ENCODE data around the gene PLB1. TPM values are rescaled to one million over a fixed set of nuclear protein-coding genes. Genes with fewer than 3 reads are reported as not detected.

The PLB1 gene
- total and polyA plus RNA-seq, 2 experiments from 2014 or later = 19.2 to 19.7 TPM

DNA sequence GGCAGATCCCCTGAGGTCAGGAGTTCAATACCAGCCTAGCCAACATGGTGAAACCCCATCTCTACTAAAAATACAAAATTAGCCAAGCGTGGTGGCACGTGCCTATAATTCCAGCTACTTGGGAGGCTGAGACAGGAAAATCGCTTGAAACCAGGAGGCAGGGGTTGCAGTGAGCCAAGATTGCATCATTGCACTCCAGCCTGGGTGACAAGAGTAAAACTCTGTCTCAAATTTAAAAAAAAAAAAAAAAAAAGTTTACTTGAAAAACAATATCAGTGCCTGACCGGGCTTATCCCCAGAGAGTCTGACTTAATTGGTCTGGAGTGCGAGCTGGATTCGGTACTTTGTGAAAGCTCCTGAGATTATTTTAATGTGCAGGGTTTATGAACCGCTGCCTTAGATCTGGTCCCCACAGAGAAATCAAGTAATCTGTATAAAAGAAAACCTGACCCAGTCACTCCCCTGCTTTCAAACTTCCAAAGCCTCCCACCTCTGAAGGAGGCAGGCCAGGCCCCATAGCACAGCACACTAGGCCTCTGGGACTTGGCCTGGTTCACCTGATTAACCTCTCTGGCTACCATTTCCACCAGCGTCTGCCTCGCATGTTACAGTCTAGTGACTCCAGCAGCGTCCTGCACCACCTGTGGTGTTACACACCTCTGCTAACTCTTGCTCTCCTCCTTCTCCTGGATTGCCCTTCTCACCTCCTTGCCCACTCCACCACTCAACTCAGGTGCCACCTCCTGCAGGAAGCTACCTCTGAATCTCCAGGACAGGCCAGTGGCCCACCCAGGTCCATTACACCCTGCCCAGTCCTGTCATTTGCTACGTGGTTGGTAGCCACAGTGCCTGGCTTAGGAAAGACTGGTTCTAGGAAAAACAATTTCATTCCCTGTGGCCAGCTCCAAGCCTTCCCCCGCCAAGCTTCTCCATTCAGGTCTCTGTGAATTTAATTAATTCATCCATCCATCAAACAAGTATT is 141.5 kb downstream of the PLB1 start:
- no peaks in the 10 kb centered on the region for H3K27me3 ChIP-seq
- H3K79me2 ChIP-seq = no peaks in the 10 kb centered on the region
- DNase-seq (ENCODE audit: low spot score) = no peak
- no peak overlapping the region for H3K4me3 ChIP-seq
- no peak for TF ChIP-seq EZH2 (IDR thresholded peaks at IDR 0.05; ENCODE audit: borderline replicate concordance)
- TF ChIP-seq, protein P1, sequence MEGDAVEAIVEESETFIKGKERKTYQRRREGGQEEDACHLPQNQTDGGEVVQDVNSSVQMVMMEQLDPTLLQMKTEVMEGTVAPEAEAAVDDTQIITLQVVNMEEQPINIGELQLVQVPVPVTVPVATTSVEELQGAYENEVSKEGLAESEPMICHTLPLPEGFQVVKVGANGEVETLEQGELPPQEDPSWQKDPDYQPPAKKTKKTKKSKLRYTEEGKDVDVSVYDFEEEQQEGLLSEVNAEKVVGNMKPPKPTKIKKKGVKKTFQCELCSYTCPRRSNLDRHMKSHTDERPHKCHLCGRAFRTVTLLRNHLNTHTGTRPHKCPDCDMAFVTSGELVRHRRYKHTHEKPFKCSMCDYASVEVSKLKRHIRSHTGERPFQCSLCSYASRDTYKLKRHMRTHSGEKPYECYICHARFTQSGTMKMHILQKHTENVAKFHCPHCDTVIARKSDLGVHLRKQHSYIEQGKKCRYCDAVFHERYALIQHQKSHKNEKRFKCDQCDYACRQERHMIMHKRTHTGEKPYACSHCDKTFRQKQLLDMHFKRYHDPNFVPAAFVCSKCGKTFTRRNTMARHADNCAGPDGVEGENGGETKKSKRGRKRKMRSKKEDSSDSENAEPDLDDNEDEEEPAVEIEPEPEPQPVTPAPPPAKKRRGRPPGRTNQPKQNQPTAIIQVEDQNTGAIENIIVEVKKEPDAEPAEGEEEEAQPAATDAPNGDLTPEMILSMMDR (IDR thresholded peaks at IDR 0.05; ENCODE audit: poor library complexity) = no peak
- no peaks in the 10 kb centered on the region for H3K9me3 ChIP-seq (ENCODE audit: low read depth)
- no peaks in the 10 kb centered on the region for H4K20me1 ChIP-seq (ENCODE audit: insufficient read depth, poor library complexity, severe bottlenecking)
- no peak overlapping the region for H3K4me2 ChIP-seq
- WGBS (ENCODE audit: low lambda C conversion rate, missing lambda C conversion rate) = 86% methylated on average over 12 of the region's 12 CpGs
- H2AFZ ChIP-seq = no peak overlapping the region
- no peaks in the 10 kb centered on the region for H3K36me3 ChIP-seq (replicated peaks; ENCODE audit: insufficient read depth, low read depth)
- H3K4me1 ChIP-seq (ENCODE audit: insufficient read depth) = peaks cover 26% of the 10 kb centered on the region
- peak overlapping the region; percentile 92 for H3K27ac ChIP-seq
- H3K9me2 ChIP-seq (replicated peaks; ENCODE audit: insufficient read depth) = no peaks in the 10 kb centered on the region

DNA sequence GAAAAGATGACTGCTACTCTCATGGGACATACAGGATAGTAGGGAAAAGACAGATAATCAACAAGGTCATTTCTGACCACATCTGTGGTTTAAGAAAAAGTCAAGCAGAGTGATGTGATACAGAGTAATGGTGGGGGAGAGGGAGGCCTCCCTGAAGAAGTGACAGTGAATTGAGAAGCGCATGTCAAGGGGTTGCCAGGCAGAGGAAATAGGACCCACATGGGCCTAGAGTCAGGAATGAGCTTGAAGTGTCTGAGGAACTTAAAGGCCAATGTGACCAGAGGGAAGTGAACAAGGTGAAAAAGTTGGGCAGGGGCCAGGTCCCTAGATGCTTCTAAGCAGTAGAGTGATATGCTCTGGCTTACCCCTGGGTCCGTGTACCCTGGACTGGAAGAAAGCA is 142.2 kb downstream of the PLB1 start:
- TF ChIP-seq, protein P1 (IDR thresholded peaks at IDR 0.05; ENCODE audit: poor library complexity) = no peak
- no peak for TF ChIP-seq EZH2 (IDR thresholded peaks at IDR 0.05; ENCODE audit: borderline replicate concordance)
- no peak for TF ChIP-seq EZH2phosphoT487 (IDR thresholded peaks at IDR 0.05; ENCODE audit: low read depth, severe bottlenecking, unreplicated experiment)
- H3K27ac ChIP-seq = no peak overlapping the region
- H4K20me1 ChIP-seq (ENCODE audit: insufficient read depth, poor library complexity, severe bottlenecking) = no peaks in the 10 kb centered on the region
- H2AFZ ChIP-seq = no peak overlapping the region
- H3K4me3 ChIP-seq = no peak overlapping the region
- H3K9me2 ChIP-seq (replicated peaks; ENCODE audit: insufficient read depth) = no peaks in the 10 kb centered on the region
- no peak overlapping the region for H3K4me2 ChIP-seq
- no peak for DNase-seq (ENCODE audit: low spot score)
- H3K9me3 ChIP-seq (ENCODE audit: low read depth) = no peaks in the 10 kb centered on the region
- H3K79me2 ChIP-seq = no peaks in the 10 kb centered on the region
- no peaks in the 10 kb centered on the region for H3K27me3 ChIP-seq
- H3K36me3 ChIP-seq (replicated peaks; ENCODE audit: insufficient read depth, low read depth) = no peaks in the 10 kb centered on the region
- peaks cover 22% of the 10 kb centered on the region for H3K4me1 ChIP-seq (ENCODE audit: insufficient read depth)
- 93% methylated on average over 2 of the region's 2 CpGs for WGBS (ENCODE audit: low lambda C conversion rate, missing lambda C conversion rate)

DNA sequence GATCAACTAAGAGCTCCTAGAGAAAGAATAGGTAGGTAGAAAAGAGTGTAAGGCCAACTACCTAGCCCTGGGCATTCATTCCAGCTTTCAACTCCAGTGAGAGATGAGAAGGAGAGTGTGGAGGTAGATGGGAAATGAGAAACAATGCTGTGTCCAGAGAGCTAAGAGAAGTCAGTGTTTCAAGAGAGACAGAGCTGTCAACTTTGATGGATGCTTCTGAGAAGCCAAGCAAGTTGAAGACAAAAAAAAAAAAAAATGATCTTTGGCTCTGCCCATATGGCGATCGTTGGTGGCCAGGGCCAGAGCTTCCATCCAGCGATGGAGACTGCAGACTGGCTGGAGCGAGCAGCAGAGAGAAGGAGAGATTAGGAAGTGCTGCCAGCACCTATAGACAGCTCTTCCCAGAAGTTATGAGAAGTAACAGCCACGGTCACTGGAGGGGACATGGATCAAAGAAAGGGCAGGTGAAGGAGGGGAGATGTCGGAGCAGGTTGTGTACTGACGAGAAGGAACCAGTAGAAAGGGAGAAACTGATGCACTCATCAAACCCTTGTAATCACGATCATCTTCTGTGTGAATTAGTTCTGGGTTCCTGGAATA is 143.3 kb downstream of the PLB1 start:
- no peak overlapping the region for H2AFZ ChIP-seq
- TF ChIP-seq, protein P1 (IDR thresholded peaks at IDR 0.05; ENCODE audit: poor library complexity) = no peak
- TF ChIP-seq EZH2phosphoT487 (IDR thresholded peaks at IDR 0.05; ENCODE audit: low read depth, severe bottlenecking, unreplicated experiment) (no peak), EZH2 (IDR thresholded peaks at IDR 0.05; ENCODE audit: borderline replicate concordance) (no peak)
- H3K9me3 ChIP-seq (ENCODE audit: low read depth) = no peaks in the 10 kb centered on the region
- H3K4me3 ChIP-seq = no peak overlapping the region
- no peaks in the 10 kb centered on the region for H3K9me2 ChIP-seq (replicated peaks; ENCODE audit: insufficient read depth)
- no peak for DNase-seq (ENCODE audit: low spot score)
- no peaks in the 10 kb centered on the region for H3K36me3 ChIP-seq (replicated peaks; ENCODE audit: insufficient read depth, low read depth)
- peaks cover 21% of the 10 kb centered on the region for H3K4me1 ChIP-seq (ENCODE audit: insufficient read depth)
- no peak overlapping the region for H3K27ac ChIP-seq
- no peaks in the 10 kb centered on the region for H3K79me2 ChIP-seq
- no peak overlapping the region for H3K4me2 ChIP-seq
- H3K27me3 ChIP-seq = no peaks in the 10 kb centered on the region
- H4K20me1 ChIP-seq (ENCODE audit: insufficient read depth, poor library complexity, severe bottlenecking) = no peaks in the 10 kb centered on the region
- 89% methylated on average over 8 of the region's 8 CpGs for WGBS (ENCODE audit: low lambda C conversion rate, missing lambda C conversion rate)
